PC-3 (cell line): ENCODE measurements around the gene CASP2.

Experiments used
- EZH2 ChIP-seq: fragments of 300-600 bp; sonication (generic); IDR thresholded peaks from one replicate; pipeline ENCODE4 v1.6.1; 2017; ENCODE audit warnings: antibody characterized with exemption, mild to moderate bottlenecking, low read length; ENCODE audit not compliant: unreplicated experiment
- EZH2phosphoT487 ChIP-seq: fragments of 300-600 bp; sonication (generic); IDR thresholded peaks from 2 replicates; pipeline ENCODE4 v1.6.1; 2018; ENCODE audit warnings: mild to moderate bottlenecking, antibody characterized with exemption, low read length, borderline replicate concordance
- TF ChIP-seq, protein P1 (sequence below): fragments of 300-600 bp; sonication (generic); conservative IDR thresholded peaks from 2 replicates; pipeline ENCODE4 v1.5.1; 2017; ENCODE audit warnings: antibody characterized with exemption, low read depth, mild to moderate bottlenecking, low read length

DNA sequence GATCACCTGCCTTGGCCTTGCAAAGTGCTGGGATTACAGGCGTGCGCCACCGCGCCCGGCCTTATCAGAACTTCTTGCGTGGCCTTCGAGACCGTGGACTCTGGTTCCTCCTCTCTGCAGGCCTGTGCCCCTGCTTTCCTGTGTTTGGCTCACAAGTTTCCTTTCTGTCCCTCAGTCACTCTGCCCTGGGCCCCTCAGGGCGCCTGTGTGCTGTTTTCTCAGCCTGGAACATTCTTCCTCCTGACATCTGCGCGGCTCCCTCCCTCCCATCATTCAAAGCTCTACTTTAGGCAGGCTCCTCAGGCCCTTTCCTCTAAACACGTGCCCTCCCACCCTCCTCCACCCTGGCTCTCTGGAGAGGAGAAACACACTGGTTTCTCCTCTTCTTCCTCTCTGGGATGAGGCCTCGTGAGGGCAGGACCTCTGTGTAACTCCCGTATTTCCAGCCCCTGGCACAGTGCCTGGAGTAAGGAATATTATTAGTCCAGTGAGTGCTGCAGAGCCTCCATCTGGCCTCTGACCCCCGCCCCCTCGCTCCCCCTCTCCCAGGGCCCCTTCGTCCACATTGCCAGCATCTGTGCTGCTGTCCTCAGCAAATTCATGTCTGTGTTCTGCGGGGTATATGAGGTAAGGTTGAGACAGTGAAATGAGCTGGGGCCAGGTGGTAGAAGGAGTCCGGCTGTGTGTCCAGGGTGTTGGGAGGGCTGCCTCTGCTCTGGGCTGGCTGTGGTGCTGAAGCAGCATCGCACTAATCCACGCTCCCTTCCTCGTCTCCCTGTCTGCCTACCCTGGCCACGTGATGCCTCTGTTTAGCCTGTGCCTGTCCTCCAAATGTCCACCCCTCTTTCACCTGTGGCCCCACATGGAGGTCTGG lies 34.8 kb downstream of the CASP2 start:
- TF ChIP-seq, protein P1, sequence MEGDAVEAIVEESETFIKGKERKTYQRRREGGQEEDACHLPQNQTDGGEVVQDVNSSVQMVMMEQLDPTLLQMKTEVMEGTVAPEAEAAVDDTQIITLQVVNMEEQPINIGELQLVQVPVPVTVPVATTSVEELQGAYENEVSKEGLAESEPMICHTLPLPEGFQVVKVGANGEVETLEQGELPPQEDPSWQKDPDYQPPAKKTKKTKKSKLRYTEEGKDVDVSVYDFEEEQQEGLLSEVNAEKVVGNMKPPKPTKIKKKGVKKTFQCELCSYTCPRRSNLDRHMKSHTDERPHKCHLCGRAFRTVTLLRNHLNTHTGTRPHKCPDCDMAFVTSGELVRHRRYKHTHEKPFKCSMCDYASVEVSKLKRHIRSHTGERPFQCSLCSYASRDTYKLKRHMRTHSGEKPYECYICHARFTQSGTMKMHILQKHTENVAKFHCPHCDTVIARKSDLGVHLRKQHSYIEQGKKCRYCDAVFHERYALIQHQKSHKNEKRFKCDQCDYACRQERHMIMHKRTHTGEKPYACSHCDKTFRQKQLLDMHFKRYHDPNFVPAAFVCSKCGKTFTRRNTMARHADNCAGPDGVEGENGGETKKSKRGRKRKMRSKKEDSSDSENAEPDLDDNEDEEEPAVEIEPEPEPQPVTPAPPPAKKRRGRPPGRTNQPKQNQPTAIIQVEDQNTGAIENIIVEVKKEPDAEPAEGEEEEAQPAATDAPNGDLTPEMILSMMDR, result no peak
- TF ChIP-seq EZH2, result no peak
- TF ChIP-seq EZH2phosphoT487, result no peak
